ENCODE measurements around the gene TRMT61B. TPM values are rescaled to one million over a fixed set of nuclear protein-coding genes. Genes with fewer than 3 reads are reported as not detected.

The TRMT61B gene
- total and polyA plus RNA-seq, 11 donors: 12.9 to 54.7 (median 16.1) TPM

DNA sequence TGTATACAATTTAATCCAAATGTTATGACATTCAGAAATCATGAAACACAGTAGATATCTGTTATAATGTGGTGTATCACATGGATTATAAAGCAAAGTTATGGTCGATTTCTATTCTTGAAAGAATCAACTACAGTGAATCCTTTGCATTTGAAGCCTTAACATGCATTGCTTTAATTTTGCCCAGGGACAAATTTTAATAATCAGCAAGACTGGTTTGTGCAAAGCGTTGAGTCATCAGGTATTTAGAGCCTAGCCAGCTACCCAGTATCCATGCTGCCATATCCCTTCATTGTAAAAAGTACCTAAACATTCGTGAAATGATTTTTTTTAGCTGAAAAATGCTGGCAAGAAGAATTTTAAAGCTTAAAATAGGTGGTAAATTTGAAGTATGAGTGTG, 68.4 kb downstream of the TRMT61B start:
- TF ChIP-seq, protein P1, sequence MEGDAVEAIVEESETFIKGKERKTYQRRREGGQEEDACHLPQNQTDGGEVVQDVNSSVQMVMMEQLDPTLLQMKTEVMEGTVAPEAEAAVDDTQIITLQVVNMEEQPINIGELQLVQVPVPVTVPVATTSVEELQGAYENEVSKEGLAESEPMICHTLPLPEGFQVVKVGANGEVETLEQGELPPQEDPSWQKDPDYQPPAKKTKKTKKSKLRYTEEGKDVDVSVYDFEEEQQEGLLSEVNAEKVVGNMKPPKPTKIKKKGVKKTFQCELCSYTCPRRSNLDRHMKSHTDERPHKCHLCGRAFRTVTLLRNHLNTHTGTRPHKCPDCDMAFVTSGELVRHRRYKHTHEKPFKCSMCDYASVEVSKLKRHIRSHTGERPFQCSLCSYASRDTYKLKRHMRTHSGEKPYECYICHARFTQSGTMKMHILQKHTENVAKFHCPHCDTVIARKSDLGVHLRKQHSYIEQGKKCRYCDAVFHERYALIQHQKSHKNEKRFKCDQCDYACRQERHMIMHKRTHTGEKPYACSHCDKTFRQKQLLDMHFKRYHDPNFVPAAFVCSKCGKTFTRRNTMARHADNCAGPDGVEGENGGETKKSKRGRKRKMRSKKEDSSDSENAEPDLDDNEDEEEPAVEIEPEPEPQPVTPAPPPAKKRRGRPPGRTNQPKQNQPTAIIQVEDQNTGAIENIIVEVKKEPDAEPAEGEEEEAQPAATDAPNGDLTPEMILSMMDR (IDR thresholded peaks at IDR 0.05): no peak
- no peak for TF ChIP-seq POLR2A (IDR thresholded peaks at IDR 0.05)
- no peak overlapping the region for H3K27ac ChIP-seq
- DNase-seq (no peak), ATAC-seq (no peak)
- intact Hi-C loops (cut with DNase I): no loop called here
- WGBS, 4 donors: 89 to 95% (median 93%) methylated on average over 3 of the region's 3 CpGs
- H3K9me3 ChIP-seq: peaks cover 0 to 14% (median 0%) of the 10 kb centered on the region in 12 donors
- peaks cover 0 to 98% (median 62%) of the 10 kb centered on the region in 9 donors for H3K36me3 ChIP-seq
- H3K4me3 ChIP-seq: no peak overlapping the region
- peaks cover 0 to 9% (median 2%) of the 10 kb centered on the region in 12 donors for H3K4me1 ChIP-seq
- no peaks in the 10 kb centered on the region for H3K27me3 ChIP-seq

Other genes with a start within 250 kb of the TRMT61B start
- gene PPP1CB, start 118.5 kb downstream of the TRMT61B start, total RNA-seq: 100 to 1,000 TPM; 204 to 496 (median 427) TPM
- gene PPP1CB, start 118.5 kb downstream of the TRMT61B start, polyA plus RNA-seq: 100 to 1,000 TPM; 128 to 232 TPM
- under 1 TPM in 4 of 9 donors, not detected in 5; 0.17 to 0.50 (median 0.41) TPM for gene SPDYA, start 59.5 kb downstream of the TRMT61B start, total RNA-seq
- under 1 TPM; 0.06 to 0.11 TPM for gene SPDYA, start 59.5 kb downstream of the TRMT61B start, polyA plus RNA-seq
- gene WDR43, start 24.4 kb upstream of the TRMT61B start, total RNA-seq: 10 to 100 TPM; 14.4 to 35.9 (median 23.9) TPM
- 10 to 100 TPM in 1 of 2 donors, 1 to 10 TPM in 1; 4.5 to 20.6 TPM for gene WDR43, start 24.4 kb upstream of the TRMT61B start, polyA plus RNA-seq
- 10 to 100 TPM in 3 of 9 donors, 1 to 10 TPM in 5, under 1 TPM in 1; 0.24 to 23.5 (median 6.2) TPM for gene TOGARAM2, start 111.0 kb upstream of the TRMT61B start, total RNA-seq
- gene TOGARAM2, start 111.0 kb upstream of the TRMT61B start, polyA plus RNA-seq: 10 to 100 TPM in 1 of 2 donors, 1 to 10 TPM in 1; 5.5 to 23.9 TPM
- gene PCARE, start 204.2 kb upstream of the TRMT61B start, total RNA-seq: 1 to 10 TPM in 4 of 9 donors, under 1 TPM in 5; 0.61 to 2.4 (median 0.87) TPM
- gene PCARE, start 204.2 kb upstream of the TRMT61B start, polyA plus RNA-seq: 1 to 10 TPM in 1 of 2 donors, under 1 TPM in 1; 0.10 to 1.6 TPM
- gene CLIP4, start 245.1 kb upstream of the TRMT61B start, total RNA-seq: 10 to 100 TPM; 33.4 to 57.4 (median 43.2) TPM
- 10 to 100 TPM in 1 of 2 donors, 1 to 10 TPM in 1; 9.6 to 20.8 TPM for gene CLIP4, start 245.1 kb upstream of the TRMT61B start, polyA plus RNA-seq

All from heart left ventricle (tissue), 16 donors.